GM10266 (cell line): ENCODE data around the gene ACSBG1.
"Not testable (repeated sequence)": the region's sequence is repeated elsewhere in the genome, so short reads cannot be mapped to it uniquely, and the experiment has no call there.

Experiments used
- DNase-seq: peaks from one replicate; pipeline ENCODE4 v3.0.0; 2012; ENCODE audit errors: extremely low spot score
- CTCF ChIP-seq: IDR thresholded peaks from 2 replicates; pipeline ENCODE4 v1.5.1; 2012; ENCODE audit warnings: mild to moderate bottlenecking, low read depth; ENCODE audit not compliant: control insufficient read depth, insufficient read depth; ENCODE audit errors: missing control alignments

The ACSBG1 gene

GRCh38 chr15:78251136-78251535, 16.8 kb upstream of the ACSBG1 start:
- DNase-seq = no peak
- TF ChIP-seq CTCF = no peak

GRCh38 chr15:78249131-78249530, 14.8 kb upstream of the ACSBG1 start:
- no peak for TF ChIP-seq CTCF
- DNase-seq = no peak

- no peak for DNase-seq
- TF ChIP-seq CTCF = no peak
These were observed 13.5 kb upstream of the ACSBG1 start for GRCh38 chr15:78247911-78248310.

GRCh38 chr15:78245976-78246620, 11.7 kb upstream of the ACSBG1 start:
- not testable (repeated sequence) for DNase-seq

- not testable (repeated sequence) for DNase-seq
These were observed 11.0 kb upstream of the ACSBG1 start for GRCh38 chr15:78245392-78245791.

GRCh38 chr15:78244893-78245292, 10.5 kb upstream of the ACSBG1 start:
- no peak for TF ChIP-seq CTCF

GRCh38 chr15:78244101-78244500, 9.7 kb upstream of the ACSBG1 start:
- DNase-seq = no peak

More at GRCh38 chr15:78244893-78245292, 10.5 kb upstream of the ACSBG1 start:
- DNase-seq = no peak

GRCh38 chr15:78243491-78243941, 9.2 kb upstream of the ACSBG1 start:
- DNase-seq = no peak
- TF ChIP-seq CTCF = no peak

More at GRCh38 chr15:78244101-78244500, 9.7 kb upstream of the ACSBG1 start:
- no peak for TF ChIP-seq CTCF
